Activated CD4-positive, alpha-beta T cell treated with anti-CD3 and anti-CD28 coated beads, Interleukin-2, amount 50 U/mL, for 16 hours (primary cell): ENCODE results near the gene C1orf21.

Experiments
- DNase-seq: peaks from one replicate; pipeline ENCODE4 v3.0.0-alpha.2; 2020

C1orf21 gene

DNA sequence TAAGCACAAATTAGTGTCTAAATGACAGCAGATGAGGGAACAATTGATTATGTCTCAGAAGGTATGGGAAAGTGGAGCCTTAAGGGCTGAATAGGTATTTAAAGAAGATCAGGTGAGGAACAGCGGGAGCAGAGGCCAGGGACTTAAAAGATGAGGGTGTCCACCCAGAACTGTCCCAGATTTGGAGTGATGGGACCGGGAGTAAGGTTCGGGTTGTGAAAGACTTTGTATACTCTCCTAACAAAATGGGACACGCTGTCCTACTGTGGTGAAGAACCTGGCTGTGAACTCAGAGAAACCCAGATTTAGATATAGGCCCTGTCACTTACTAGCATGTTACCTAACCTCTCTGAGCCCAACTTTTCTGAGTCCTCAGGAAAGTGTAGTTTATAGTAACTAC, 140.6 kb downstream of the C1orf21 start:
- no peak for DNase-seq

DNA sequence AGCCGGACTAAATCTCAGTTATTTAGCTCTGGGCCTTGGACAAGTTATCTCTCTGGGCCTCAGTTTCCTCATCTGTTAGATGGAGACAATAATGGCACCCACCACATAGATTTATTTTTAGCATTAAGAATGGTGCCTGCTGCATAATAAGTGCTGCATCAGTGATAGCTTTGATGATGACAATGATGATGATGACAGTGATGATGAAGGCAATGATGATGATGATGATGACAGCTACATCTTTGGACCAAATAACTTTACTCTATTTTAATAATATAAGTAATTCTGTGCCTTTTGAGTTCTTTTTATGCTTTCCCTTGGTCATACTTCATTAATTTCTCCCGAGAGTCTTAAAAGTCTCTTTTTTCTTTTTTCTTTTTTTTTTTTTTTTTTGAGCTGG, 143.4 kb downstream of the C1orf21 start:
- no peak for DNase-seq

DNA sequence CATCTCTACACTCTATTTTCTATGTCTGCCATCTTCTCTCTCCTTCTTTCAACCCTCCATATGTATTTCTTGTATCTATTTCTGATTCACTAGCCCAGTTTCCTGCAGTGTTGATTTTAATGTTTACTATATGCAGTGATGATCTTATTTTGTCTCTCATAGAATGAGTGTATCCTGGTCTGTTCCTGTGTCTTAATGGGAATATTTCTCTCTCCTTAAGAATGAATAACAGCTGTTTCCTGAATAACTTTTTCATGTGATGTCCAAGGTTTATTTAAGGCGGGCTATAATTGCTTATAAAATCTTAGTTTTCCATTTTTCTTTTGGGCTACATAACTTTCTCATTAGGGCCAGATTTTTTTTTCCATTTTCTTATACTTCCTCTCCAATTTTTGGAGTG, 144.5 kb downstream of the C1orf21 start:
- DNase-seq: no peak

DNA sequence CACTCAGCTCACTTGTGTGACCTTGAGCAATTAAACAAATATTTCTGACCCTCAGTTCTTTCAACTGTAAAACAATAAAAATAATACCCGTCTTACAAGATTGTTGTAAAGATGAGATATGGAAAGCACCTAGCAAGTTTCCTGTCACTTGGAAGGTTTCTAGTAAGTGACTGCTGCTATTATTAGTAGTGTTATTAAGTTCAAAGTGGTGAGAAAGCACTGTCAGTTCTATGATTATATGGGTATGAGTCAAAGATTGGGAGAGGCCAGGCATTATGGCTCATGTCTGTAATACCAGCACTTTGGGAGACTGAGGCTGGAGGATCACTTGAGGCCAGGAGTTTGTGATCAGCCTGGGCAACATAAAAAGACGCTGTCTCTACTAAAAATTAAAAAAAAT, 145.4 kb downstream of the C1orf21 start:
- no peak for DNase-seq

DNA sequence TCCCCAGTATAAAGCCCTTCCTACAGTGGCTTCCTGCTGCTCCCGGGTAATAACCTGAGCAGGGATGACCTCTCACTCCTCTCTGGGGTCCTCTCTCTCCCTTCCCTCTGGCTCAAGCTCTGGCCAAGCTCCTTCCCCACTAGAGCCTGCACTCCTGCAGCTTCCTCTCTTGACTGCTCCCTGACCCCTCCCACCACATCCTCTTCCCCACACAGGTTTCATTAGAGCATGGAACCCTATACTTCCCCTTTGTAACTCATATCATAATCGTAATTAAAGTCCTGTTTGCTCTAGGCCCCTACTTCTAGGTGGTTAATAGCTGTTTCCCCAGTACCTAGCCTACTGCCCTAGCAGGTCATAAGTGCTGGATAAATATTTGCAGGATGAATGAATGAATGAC, 146.2 kb downstream of the C1orf21 start:
- DNase-seq: no peak

DNA sequence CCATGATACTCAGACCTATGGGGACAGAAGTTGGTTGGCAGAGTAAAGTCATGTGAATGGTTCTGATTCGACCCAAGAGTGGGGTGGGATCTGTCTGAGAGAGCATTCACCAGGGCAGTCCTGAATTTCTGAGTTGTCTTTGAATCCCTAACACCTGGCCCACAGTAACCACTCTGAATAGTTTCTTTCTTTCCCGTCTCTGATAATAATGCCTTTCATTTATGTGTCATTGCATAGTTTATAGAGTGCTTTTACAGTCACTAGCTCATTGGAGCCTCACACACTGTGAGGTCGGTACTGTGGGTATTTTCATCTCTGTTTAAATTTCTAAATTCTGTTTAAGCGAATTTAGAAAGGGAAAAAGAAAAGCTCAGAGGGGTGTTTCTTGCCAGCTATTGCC, 147.1 kb downstream of the C1orf21 start:
- DNase-seq: no peak

DNA sequence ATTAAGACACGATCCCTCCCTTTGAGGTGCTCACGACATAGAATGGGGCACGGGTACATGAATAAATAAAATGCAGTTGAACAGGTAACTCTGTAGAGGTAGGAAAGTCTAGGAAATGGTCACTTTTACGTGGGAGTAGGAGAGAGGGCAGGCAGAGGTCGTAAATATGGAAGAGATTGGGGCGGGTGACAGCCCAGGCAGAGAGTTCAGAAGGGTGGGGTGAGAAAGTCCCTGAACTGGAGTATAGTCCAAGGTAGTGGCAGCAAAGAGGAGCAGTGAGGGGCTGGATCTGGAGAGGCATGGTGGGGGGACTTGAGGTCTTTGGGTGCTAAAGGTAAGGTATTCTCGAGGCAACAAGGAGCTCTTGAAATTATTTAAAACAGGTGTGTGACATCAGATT, 147.9 kb downstream of the C1orf21 start:
- DNase-seq: no peak

DNA sequence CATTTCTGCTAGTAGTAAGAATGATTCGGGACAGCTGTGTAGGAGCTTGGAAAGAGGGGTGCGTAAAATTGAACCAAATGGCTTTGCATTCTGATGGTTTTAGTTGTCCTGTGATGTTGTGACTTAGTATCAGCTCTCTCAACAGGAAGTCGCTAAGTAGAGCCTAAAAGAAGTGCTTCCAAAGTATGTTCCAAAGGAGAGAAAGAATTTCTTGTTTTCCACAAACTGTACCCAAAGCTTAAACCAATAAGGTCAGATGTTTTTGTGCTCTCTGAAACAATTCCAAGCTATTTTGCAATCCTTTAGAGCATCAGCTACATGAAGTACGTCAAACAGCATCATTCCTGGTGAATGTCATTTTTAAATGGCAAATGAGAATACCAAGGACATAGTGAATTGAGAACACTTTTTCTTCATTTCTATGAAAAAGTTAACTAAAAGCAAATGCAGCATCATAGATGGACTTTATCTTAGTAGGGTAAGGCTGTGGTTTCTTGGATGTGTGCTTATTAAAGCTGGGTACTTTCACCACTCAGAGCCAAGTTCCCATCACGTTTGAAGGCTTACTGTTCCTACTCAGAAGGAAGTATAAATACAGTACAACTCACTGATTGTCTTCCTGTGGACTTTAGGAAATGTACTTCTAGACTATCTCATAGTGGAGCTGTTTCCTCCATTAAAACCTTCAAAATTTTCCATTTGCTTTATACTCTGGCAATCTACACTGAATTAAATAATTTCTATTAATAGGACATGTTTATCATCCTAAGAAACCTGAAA, 148.6 kb downstream of the C1orf21 start:
- no peak for DNase-seq

DNA sequence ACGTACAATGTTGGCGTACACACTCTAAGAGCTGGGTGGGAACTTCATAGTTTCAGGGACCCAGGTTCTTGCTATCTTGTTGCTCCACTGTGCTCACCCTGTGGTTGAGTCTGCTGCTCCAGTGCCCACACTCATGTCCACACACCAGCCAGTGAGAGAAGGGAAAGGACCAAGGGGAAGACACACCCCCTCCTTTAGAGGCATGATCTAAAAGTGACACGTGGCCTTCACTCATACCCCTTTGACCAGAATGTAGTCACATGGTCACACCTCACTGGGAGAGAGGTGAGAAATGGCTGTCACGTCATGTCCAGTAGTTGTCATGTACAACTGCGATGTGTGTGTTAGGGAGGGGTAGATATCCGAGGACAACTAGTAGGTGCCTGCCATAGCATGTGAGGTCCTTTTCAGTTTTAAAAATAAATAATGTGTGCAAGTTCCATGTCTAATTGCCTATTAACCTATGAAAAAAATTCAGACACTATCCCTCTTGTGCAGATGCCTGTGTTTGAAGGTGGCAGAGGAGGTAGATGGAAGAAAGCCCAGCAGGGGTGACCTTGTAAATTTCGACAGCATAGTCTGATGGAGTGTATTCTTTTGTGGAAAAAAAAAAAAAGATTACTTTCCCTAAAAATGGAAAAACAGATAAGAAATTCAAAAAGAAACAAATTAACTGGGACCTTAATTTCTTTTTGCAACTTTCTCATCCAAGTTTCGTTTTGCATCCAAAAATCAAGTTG, 149.6 kb downstream of the C1orf21 start:
- no peak for DNase-seq

DNA sequence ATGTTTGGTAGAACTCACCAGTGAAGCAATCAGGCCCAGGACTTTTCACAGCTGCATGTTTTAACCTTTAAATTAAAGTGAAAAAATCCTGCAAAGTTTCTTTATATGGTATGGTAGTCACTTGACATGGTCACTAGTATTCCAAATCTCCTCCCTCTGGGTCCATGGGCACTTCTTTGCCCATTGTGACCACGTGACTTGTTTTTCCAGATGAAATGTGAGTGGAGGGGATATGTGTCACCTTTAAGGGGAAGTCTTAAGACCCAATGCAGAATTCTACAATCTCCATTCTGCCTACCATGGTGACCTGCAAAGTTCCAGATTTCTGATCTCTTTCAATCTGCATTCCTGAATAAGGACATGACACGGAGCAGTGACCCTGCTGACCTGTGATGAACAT, 152.8 kb downstream of the C1orf21 start:
- no peak for DNase-seq

DNA sequence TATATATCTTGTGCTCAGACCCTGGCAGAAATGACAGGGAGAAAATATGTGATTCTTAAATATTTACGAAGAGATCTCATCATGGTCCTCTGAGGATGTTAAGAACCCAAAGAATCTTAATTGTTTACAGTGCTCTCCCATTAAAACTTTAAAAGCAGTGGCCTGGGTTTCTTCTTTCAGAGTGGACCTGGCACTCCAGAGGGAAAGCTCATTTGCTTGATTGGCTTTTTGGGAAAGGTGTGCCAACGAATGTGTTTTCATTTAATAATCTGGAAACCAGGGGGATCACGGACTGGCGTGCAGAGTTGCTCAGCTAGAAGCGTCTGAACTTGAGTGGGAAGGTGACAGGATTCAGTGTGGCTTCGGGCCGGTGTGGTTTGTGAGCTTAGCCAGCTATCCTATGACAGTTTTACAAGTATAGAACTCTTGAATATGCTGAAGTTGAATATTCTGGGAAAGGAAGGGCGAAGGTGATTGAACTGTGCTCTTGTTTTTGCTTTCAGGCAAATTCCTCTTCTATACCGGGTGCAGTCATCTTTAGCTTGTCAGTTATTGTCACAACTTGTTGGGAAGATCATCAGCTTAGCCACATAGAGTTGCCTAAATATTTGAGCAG, 154.8 kb downstream of the C1orf21 start:
- DNase-seq: no peak

DNA sequence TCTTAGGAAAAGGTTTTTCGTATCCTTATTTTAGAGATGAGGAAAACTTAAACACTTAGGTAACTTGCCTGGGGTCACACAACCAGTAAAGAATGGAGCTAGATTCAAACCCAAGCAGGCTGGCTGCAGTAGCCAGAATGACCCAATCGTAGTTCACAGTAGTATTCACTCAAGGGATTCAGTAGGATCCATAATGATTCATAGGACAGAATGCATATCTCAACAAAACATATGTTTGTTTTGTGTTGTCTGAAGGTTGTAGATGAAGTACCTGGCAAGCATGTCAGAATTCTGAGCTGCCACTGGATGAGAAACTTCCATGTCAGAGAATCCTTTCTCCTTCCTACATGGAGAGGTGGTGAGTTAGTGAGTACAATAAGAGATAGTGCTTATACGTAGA, 155.5 kb downstream of the C1orf21 start:
- DNase-seq: no peak

DNA sequence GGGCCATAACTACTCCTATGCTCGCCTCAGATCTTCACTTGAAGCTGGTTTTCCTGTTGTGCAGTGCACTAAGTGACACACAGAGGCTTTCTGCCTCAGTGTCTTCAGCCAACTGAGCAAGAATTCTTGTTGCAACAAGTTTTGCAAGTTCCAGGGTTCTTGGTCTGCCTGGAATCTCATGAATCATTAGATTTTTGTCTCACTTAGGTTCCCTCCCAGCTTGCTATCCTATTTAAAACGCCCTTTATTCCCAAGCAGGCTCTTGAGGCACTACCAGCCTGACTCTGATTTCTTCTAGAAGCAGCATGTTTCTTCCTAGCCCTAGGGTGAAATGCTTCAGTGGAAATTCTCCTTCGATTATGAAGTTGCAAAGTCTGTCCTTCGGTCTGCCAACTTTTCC, 158.8 kb downstream of the C1orf21 start:
- no peak for DNase-seq

DNA sequence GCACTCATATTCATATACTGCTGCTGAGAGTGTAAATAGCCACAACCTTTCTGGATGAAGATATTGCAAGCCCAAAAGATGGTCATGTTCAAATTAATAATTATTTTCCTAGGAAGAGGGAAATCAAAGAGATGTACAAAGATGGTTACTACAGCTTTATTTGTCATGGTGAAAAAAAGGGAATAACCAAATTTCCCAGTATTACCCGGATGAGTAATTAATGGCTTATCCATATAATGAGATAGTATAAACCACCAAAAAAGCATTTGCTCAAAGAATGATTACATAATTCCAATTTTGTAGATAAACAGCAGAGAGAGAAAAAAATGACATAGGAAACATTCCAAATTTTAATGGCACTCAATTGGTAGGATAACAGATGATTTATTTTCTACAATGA, 165.6 kb downstream of the C1orf21 start:
- no peak for DNase-seq

DNA sequence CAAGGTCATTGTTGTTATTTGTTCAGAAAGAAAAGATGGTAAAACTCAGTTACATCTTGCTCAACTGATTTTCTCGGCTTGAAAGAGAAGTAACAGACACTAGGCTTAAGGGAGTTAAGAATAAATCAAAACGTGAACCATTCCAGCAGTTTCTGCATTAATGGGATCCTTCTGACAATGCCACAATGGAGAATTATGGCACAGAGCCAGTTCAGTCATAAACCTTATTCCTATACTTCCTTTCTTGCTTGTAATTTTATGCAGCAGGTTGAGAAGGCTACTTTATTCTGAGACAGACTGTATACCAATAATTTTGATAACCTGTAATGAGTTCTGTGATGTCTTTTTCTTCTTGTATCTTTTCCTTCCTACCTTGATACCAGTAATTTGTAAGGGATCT, 167.0 kb downstream of the C1orf21 start:
- DNase-seq: no peak

DNA sequence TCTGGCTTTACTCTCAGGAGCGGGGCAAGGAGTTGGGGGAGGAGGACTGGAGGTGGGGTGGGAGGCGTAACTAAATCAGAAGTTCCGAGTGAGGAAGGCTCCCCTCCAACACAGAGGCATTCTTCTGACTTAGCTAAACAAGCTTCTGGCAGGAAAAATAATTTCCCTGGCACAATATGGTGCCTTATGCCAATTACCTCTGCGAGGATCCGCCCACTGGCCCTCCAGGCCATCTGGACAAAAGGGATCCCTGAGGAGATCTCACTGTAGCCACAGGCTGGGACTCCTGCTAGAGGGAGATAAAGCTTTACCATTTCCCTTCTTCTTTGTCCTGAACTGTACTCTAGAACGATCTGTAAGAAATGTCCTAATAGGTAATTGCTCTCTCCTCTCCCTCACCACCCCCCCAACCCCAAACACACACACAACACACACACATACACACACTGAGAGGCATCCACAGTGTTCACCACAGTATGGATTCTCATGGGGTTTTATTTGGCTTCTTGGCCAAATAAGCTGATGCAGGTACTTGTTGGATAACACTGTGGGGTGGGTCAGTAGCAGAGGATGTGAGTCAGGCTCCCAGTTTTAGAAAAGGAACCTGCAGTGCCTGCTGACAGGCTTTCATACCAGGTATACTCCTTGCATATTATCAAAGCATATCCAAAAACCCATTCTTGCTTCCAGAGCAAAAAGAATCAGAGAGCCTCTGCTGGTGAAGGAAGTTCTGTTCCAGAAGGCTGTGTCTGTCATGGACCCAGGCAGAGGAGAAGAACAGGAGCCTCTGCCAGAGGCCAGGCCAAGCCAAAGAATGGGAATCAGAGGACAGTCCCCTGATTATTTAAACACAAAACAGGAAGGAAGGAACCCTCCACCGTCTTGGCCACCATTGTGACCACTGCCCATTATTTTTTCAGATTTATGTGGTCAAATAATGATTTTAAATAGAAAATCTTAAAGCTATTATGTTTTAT, 169.1 kb downstream of the C1orf21 start:
- DNase-seq: no peak

DNA sequence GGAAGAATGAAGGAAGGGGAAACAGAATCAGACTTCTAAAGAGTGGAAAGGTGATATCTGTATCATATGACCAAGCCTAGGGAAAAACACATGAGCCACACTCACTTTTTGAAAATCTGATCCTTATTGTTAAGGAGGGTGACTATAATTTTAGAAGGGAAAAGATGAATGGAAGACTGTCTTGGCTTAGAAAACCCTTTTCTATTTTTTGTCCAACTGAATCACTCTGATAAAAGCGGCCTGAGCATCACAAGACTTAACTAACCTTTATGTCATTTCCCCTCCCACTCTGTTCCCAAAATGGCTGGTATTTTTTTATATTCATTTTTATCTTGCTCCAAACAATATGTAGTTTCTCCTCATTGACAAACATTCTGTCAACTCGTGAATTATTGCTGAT, 169.8 kb downstream of the C1orf21 start:
- DNase-seq: no peak

DNA sequence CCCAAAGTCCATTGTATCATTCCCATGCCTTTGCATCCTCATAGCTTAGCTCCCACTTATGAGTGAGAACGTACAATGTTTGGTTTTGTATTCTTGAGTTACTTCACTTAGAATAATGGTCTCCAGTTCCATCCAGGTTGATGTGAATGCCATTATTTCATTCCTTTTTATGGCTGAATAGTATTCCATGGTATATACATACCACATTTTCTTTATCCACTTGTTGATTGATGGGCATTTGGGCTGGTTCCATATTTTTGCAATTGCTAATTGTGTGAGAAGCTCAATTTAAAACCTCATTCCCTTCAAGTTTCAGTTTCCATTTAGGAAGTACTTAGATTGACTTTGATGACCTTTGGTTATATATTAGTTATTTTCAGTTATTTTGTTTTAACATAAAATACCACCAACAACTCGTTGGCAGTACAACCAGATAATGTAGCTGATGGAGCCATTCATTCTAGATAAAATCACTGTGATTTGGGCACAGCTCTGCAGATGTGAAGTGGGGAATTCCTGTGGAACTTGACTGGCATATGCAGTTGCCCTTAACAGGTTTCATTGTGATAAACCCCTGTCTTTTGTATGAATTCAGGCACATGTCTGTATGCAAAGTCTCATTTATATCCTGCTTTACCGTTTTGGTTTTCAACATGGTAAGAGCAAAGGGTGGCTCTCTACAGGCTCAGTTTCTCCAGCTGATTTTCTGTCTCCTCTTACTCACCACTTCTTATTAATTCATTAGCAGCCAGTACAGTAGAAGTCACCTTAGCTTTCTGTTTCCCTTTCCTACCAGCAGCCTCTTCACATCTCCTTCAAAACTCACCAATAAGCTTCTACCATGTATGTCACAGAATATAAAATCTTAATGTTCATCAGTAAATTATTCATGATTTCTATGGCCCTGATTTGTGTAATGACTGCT, 170.9 kb downstream of the C1orf21 start:
- DNase-seq: no peak

DNA sequence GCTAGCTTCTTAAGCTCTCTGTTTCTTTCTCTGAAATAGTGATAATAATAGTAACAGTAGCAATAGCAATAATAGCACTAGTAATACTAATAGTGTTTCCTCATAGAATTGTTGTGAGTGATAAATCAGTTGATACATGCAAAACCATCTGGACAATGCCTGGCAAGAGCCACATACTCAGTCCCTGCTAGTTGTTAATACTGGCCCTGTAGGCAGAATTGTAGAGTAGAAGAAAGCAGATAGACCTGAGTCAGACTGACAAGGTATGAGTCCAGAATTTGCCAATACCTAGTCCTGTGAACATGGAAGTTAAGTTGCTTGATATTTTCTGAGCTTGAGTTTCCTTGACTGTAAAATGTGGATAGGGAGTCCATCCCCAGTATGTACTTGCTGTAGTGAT, 171.9 kb downstream of the C1orf21 start:
- DNase-seq: no peak

DNA sequence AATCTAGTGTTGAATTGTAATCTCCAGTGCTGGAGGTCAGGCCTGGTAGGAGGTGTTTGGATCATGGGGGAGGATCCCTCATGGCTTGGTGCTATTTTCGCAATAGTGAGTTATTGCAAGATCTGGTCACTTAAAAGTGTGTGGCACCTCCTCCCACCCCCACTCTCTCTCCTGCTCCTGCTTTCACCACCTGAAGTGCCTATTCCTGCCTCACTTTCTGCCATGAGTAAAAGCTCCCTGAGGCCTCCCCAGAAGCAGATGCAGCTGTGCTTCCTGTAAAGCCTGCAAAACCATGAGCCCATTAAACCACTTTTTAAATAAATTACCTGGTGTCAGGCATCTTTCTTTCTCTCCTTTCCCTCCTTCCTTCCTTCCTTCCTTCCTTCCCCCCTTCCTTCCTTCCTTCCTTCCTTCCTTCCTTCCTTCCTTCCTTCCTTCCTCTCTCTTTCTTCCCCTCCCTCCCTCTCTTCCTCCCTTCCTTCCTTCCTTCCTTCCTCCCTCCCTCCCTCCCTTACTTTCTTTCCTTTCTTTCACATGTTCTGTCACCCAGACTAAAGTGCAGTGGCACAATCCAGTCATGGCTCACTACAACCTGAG, 172.4 kb downstream of the C1orf21 start:
- DNase-seq: no peak

DNA sequence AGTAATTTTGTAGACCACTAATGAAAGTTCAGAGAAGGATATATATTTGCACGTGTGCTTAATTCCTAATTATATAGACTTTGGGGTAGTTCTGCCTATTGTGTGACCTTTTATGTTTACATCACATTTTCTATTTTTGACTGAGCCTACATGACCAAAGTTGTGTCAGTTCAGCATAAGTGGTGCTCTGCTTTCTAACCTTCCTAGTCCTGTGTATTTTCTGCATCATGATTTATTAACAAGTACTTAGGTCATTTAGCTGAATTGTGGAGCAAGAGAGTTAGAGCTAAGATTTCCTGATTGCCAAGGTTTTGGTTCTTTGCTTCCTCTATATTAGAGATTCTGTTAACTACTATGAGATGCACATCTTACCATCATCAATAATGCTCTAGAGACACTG, 176.0 kb downstream of the C1orf21 start:
- DNase-seq: no peak
